Erythroblast (primary cell): ENCODE results near the gene NEDD4.
"Not testable (repeated sequence)": the region's sequence is repeated elsewhere in the genome, so short reads cannot be mapped to it uniquely, and the experiment has no call there.

ENCODE experiments used
- DNase-seq, 2 experiments: peaks; one replicate each; lab custom pipeline; 2025; lab: John Stamatoyannopoulos, UW
- GATA1 ChIP-seq: IDR thresholded peaks from 2 replicates; pipeline ENCODE4 v1.6.1; 2011; ENCODE audit warnings: low read depth, mild to moderate bottlenecking, control low read depth, low read length, moderate library complexity
- POLR2A ChIP-seq: IDR thresholded peaks from 2 replicates; pipeline ENCODE4 v1.6.1; 2011; ENCODE audit warnings: mild to moderate bottlenecking, low read length

Gene NEDD4

GRCh38 chr15:55824857-55825613 is 168.4 kb downstream of the NEDD4 start:
- no peak for TF ChIP-seq POLR2A
- TF ChIP-seq GATA1: no peak
- no peak for DNase-seq

- TF ChIP-seq GATA1: no peak
- no peak for TF ChIP-seq POLR2A
These were observed 169.6 kb downstream of the NEDD4 start for GRCh38 chr15:55823699-55824340.

GRCh38 chr15:55823191-55823670 is 170.2 kb downstream of the NEDD4 start:
- no peak for DNase-seq
- TF ChIP-seq POLR2A (no peak), GATA1 (no peak)

More at GRCh38 chr15:55823699-55824340, 169.6 kb downstream of the NEDD4 start:
- no peak for DNase-seq

- DNase-seq: not testable (repeated sequence)
These were observed 171.7 kb downstream of the NEDD4 start for GRCh38 chr15:55821740-55822139.

- DNase-seq: no peak
- no peak for TF ChIP-seq GATA1
- TF ChIP-seq POLR2A: no peak
These were observed 173.4 kb downstream of the NEDD4 start for GRCh38 chr15:55820043-55820442.

GRCh38 chr15:55819397-55820034 is 173.9 kb downstream of the NEDD4 start:
- TF ChIP-seq GATA1: no peak
- TF ChIP-seq POLR2A: no peak
- DNase-seq: no peak

- DNase-seq: no peak
- TF ChIP-seq POLR2A (no peak), GATA1 (no peak)
These were observed 177.4 kb downstream of the NEDD4 start for GRCh38 chr15:55816017-55816416.

- TF ChIP-seq POLR2A (no peak), GATA1 (no peak)
These were observed 190.6 kb downstream of the NEDD4 start for GRCh38 chr15:55802600-55803376.

GRCh38 chr15:55800216-55800615 is 193.2 kb downstream of the NEDD4 start:
- no peak for TF ChIP-seq GATA1
- TF ChIP-seq POLR2A: no peak
- DNase-seq: no peak

More at GRCh38 chr15:55802600-55803376, 190.6 kb downstream of the NEDD4 start:
- no peak for DNase-seq

GRCh38 chr15:55799291-55800212 is 193.9 kb downstream of the NEDD4 start:
- DNase-seq: peak; percentile 46 to 56
- TF ChIP-seq GATA1: no peak
- TF ChIP-seq POLR2A: no peak

- TF ChIP-seq POLR2A (no peak), GATA1 (no peak)
These were observed 197.0 kb downstream of the NEDD4 start for GRCh38 chr15:55796321-55796965.

GRCh38 chr15:55795031-55795430 is 198.4 kb downstream of the NEDD4 start:
- DNase-seq: no peak
- no peak for TF ChIP-seq GATA1
- no peak for TF ChIP-seq POLR2A

More at GRCh38 chr15:55796321-55796965, 197.0 kb downstream of the NEDD4 start:
- DNase-seq: no peak
